NB4 (cell line): ENCODE measurements around the gene SERPINB8.

Experiments
- CTCF ChIP-seq: IDR thresholded peaks from one replicate; pipeline ENCODE4 v1.5.1; 2012; ENCODE audit warnings: low read depth, low read length
- MAX ChIP-seq: IDR thresholded peaks from 2 replicates; pipeline ENCODE4 v1.6.1; 2011; ENCODE audit warnings: low read depth, low read length
- MYC ChIP-seq: IDR thresholded peaks from 2 replicates; pipeline ENCODE4 v1.6.1; 2011; ENCODE audit warnings: low read depth, low read length
- POLR2A ChIP-seq: IDR thresholded peaks from 2 replicates; pipeline ENCODE4 v1.6.1; 2011; ENCODE audit warnings: mild to moderate bottlenecking; ENCODE audit not compliant: insufficient read length; ENCODE audit errors: extremely low read depth

GRCh38 chr18:63965716-63966330, 4.1 kb upstream of the SERPINB8 start:
- TF ChIP-seq POLR2A (no peak), CTCF (no peak), MAX (no peak), MYC (no peak)
